ENCODE results near the gene LRRN2.
"Not testable (repeated sequence)": the region's sequence is repeated elsewhere in the genome, so short reads cannot be mapped to it uniquely, and the experiment has no call there.

Gene LRRN2

GRCh38 chr1:204711947-204712701 lies 26.6 kb upstream of the LRRN2 start:
- no peak for DNase-seq

GRCh38 chr1:204711103-204711946 lies 25.8 kb upstream of the LRRN2 start:
- DNase-seq: no peak

- no peak for DNase-seq
Observed at GRCh38 chr1:204709960-204710912, 24.7 kb upstream of the LRRN2 start.

- DNase-seq: no peak
Observed at GRCh38 chr1:204709021-204709420, 23.5 kb upstream of the LRRN2 start.

- no peak for DNase-seq
Observed at GRCh38 chr1:204706838-204707509, 21.4 kb upstream of the LRRN2 start.

- DNase-seq: no peak
Observed at GRCh38 chr1:204705888-204706837, 20.6 kb upstream of the LRRN2 start.

GRCh38 chr1:204705493-204705811 lies 19.9 kb upstream of the LRRN2 start:
- DNase-seq: no peak

GRCh38 chr1:204704794-204705492 lies 19.4 kb upstream of the LRRN2 start:
- DNase-seq: no peak

- DNase-seq: no peak
Observed at GRCh38 chr1:204703826-204704612, 18.5 kb upstream of the LRRN2 start.

GRCh38 chr1:204703268-204703664 lies 17.7 kb upstream of the LRRN2 start:
- DNase-seq: no peak

GRCh38 chr1:204702552-204703267 lies 17.2 kb upstream of the LRRN2 start:
- no peak for DNase-seq

- no peak for DNase-seq
Observed at GRCh38 chr1:204701229-204701628, 15.7 kb upstream of the LRRN2 start.

- DNase-seq: no peak
Observed at GRCh38 chr1:204697893-204698292, 12.4 kb upstream of the LRRN2 start.

GRCh38 chr1:204696606-204697005 lies 11.1 kb upstream of the LRRN2 start:
- no peak for DNase-seq

GRCh38 chr1:204695692-204696091 lies 10.2 kb upstream of the LRRN2 start:
- DNase-seq: no peak

GRCh38 chr1:204694145-204694544 lies 8.6 kb upstream of the LRRN2 start:
- no peak for DNase-seq

GRCh38 chr1:204692841-204693356 lies 7.4 kb upstream of the LRRN2 start:
- no peak for DNase-seq

- no peak for DNase-seq
Observed at GRCh38 chr1:204692325-204692840, 6.8 kb upstream of the LRRN2 start.

- not testable (repeated sequence) for DNase-seq
Observed at GRCh38 chr1:204691328-204691730, 5.8 kb upstream of the LRRN2 start.
